ENCODE data around the gene CD300LB.

DNA sequence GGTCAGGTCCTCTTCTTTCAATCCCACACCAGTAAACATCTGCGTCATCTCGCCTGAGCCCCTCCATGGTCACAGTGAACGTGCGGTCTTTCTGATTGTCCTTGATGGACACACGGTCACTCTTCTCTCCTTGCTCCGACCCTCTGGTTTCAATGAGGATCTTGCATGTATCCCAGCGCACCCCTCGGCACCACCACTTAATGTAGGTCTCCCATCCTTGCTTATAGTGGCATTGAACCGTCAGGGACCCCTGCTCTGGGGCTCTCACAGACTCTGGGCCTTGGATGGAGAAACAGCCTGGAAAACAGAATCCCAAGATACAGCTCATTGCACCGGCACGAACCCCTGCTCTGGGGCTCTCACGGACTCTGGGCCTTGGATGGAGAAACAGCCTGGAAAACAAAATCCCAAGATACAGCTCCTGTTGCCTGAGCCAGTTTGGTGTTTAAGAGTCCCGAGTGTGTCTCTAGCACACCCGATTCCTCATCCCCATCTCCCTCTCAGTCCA lies 5.4 kb downstream of the CD300LB start:
- TF ChIP-seq, protein P1, sequence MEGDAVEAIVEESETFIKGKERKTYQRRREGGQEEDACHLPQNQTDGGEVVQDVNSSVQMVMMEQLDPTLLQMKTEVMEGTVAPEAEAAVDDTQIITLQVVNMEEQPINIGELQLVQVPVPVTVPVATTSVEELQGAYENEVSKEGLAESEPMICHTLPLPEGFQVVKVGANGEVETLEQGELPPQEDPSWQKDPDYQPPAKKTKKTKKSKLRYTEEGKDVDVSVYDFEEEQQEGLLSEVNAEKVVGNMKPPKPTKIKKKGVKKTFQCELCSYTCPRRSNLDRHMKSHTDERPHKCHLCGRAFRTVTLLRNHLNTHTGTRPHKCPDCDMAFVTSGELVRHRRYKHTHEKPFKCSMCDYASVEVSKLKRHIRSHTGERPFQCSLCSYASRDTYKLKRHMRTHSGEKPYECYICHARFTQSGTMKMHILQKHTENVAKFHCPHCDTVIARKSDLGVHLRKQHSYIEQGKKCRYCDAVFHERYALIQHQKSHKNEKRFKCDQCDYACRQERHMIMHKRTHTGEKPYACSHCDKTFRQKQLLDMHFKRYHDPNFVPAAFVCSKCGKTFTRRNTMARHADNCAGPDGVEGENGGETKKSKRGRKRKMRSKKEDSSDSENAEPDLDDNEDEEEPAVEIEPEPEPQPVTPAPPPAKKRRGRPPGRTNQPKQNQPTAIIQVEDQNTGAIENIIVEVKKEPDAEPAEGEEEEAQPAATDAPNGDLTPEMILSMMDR (IDR thresholded peaks at IDR 0.05 in 8 of 11, conservative IDR thresholded peaks at IDR 0.05 in 3 of 11), result no peak
- no peak for TF ChIP-seq POLR2A (IDR thresholded peaks at IDR 0.05)
- TF ChIP-seq POLR2AphosphoS5 (IDR thresholded peaks at IDR 0.05), result no peak

Data from spleen (tissue), 7 donors.